Cardiac muscle cell (in vitro differentiated cells and primary cell): ENCODE measurements around the gene RTBDN. TPM values are rescaled to one million over a fixed set of nuclear protein-coding genes. Genes with fewer than 3 reads are reported as not detected.

Source experiments
- DNase-seq, 2 donors: peaks; one replicate each; pipeline versions ENCODE4 v3.0.0 to v3.0.0-alpha.2; 2010 to 2017; ENCODE audit warnings: low read depth in 1 of 2, low spot score in 1 of 2
- H3K27ac ChIP-seq: fragments of 200-600 bp; sonication (generic); 2 replicates; pipeline ENCODE4 v1.5.1; 2016
- H3K27me3 ChIP-seq: fragments of 200-600 bp; sonication (generic); 2 replicates; pipeline ENCODE4 v1.6.0; 2016; ENCODE audit warnings: control low read depth
- H3K36me3 ChIP-seq: fragments of 200-600 bp; sonication (generic); 2 replicates; pipeline ENCODE4 v1.5.1; 2016; ENCODE audit warnings: control low read depth
- H3K4me1 ChIP-seq: fragments of 200-600 bp; sonication (generic); 2 replicates; pipeline ENCODE4 v1.8.1; 2017; ENCODE audit warnings: low read depth, mild to moderate bottlenecking, mixed run types
- H3K4me3 ChIP-seq: fragments of 200-600 bp; sonication (generic); 2 replicates; pipeline ENCODE4 v1.5.1; 2016; ENCODE audit warnings: mild to moderate bottlenecking
- H3K9me3 ChIP-seq: fragments of 200-600 bp; sonication (generic); 2 replicates; pipeline ENCODE4 v1.5.1; 2017; ENCODE audit warnings: low read depth, mild to moderate bottlenecking, control low read depth
- CTCF ChIP-seq: IDR thresholded peaks from 2 replicates; pipeline ENCODE4 v1.5.1; 2012; ENCODE audit warnings: low read depth, mild to moderate bottlenecking, low read length
- polyA plus RNA-seq: library from polyadenylated mRNA; unstranded; fragments of >200 nt; fragmentation: Nextera tagmentation; extraction: Ambion mirVana; gene quantifications from 2 replicates; pipeline ENCODE4 v1.2.1, GENCODE V29; 2016
- total RNA-seq: library from RNA; depleted of rRNA; stranded (reverse); fragments of >200 nt; gene quantifications from 2 replicates; pipeline ENCODE4 v1.2.3, GENCODE V29; 2016

RTBDN gene
- total and polyA plus RNA-seq, 2 experiments from 2014 or later: not detected

GRCh38 chr19:12843999-12844732, 9.8 kb upstream of the RTBDN start:
- DNase-seq: no peak
- H3K4me1 ChIP-seq: no peaks in the 10 kb centered on the region
- H3K27me3 ChIP-seq: peaks cover 3% of the 10 kb centered on the region
- no peaks in the 10 kb centered on the region for H3K9me3 ChIP-seq
- H3K4me3 ChIP-seq: no peak overlapping the region
- H3K27ac ChIP-seq: no peak overlapping the region
- no peaks in the 10 kb centered on the region for H3K36me3 ChIP-seq
- TF ChIP-seq CTCF: no peak

- Histone ChIP-seq H3K27me3 (peaks cover 11% of the 10 kb centered on the region), H3K27ac (no peak overlapping the region)
Observed at GRCh38 chr19:12843328-12843727, 8.9 kb upstream of the RTBDN start.

GRCh38 chr19:12842511-12842910, 8.1 kb upstream of the RTBDN start:
- no peaks in the 10 kb centered on the region for H3K4me1 ChIP-seq
- no peaks in the 10 kb centered on the region for H3K36me3 ChIP-seq
- no peak for TF ChIP-seq CTCF
- peaks cover 11% of the 10 kb centered on the region for H3K27me3 ChIP-seq
- no peak for DNase-seq
- no peak overlapping the region for H3K27ac ChIP-seq
- no peak overlapping the region for H3K4me3 ChIP-seq
- no peaks in the 10 kb centered on the region for H3K9me3 ChIP-seq

More at GRCh38 chr19:12843328-12843727, 8.9 kb upstream of the RTBDN start:
- no peak for TF ChIP-seq CTCF
- no peak for DNase-seq
- Histone ChIP-seq H3K4me1 (no peaks in the 10 kb centered on the region), H3K36me3 (no peaks in the 10 kb centered on the region), H3K4me3 (no peak overlapping the region), H3K9me3 (no peaks in the 10 kb centered on the region)

GRCh38 chr19:12841094-12841493, 6.7 kb upstream of the RTBDN start:
- Histone ChIP-seq H3K9me3 (no peaks in the 10 kb centered on the region), H3K36me3 (no peaks in the 10 kb centered on the region), H3K4me3 (peak overlapping the region; percentile 23), H3K4me1 (no peaks in the 10 kb centered on the region), H3K27me3 (peaks cover 15% of the 10 kb centered on the region), H3K27ac (no peak overlapping the region)
- peak; percentile 52 to 92 for DNase-seq
- no peak for TF ChIP-seq CTCF

- peak; percentile 71 to 92 for DNase-seq
- H3K27ac ChIP-seq: no peak overlapping the region
- no peaks in the 10 kb centered on the region for H3K4me1 ChIP-seq
- H3K4me3 ChIP-seq: peak overlapping the region; percentile 23
- no peaks in the 10 kb centered on the region for H3K36me3 ChIP-seq
- no peaks in the 10 kb centered on the region for H3K9me3 ChIP-seq
- no peak for TF ChIP-seq CTCF
- peaks cover 23% of the 10 kb centered on the region for H3K27me3 ChIP-seq
Observed at GRCh38 chr19:12840091-12841079, 6.0 kb upstream of the RTBDN start.
